HEK293T (cell line): ENCODE measurements around the gene SEZ6L.

ENCODE experiments used
- CTCF ChIA-PET: fragments of 350-600 bp; formaldehyde crosslinking; extraction: SDS; loops from one replicate; lab custom pipeline; 2021; ENCODE audit warnings: antibody characterized with exemption, inconsistent platforms; lab: Yijun Ruan, JAX
- POLR2A ChIA-PET: fragments of 350-600 bp; formaldehyde crosslinking; extraction: SDS; loops from one replicate; lab custom pipeline; 2020; ENCODE audit warnings: antibody characterized with exemption, inconsistent platforms; lab: Yijun Ruan, JAX
- DNase-seq: peaks from one replicate; pipeline ENCODE4 v3.0.0; 2012; ENCODE audit warnings: mixed read lengths; ENCODE audit errors: extremely low spot score
- ARNT ChIP-seq: fragments of 450-650 bp; IDR thresholded peaks from 2 replicates; pipeline ENCODE4 v1.6.1; 2017; ENCODE audit warnings: mild to moderate bottlenecking
- BHLHE40 ChIP-seq: fragments of 450-650 bp; IDR thresholded peaks from 2 replicates; pipeline ENCODE4 v1.6.1; 2016; ENCODE audit warnings: mild to moderate bottlenecking, moderate library complexity, borderline replicate concordance
- CTBP1 ChIP-seq: fragments of 450-650 bp; IDR thresholded peaks from 2 replicates; pipeline ENCODE4 v1.6.1; 2016; ENCODE audit warnings: borderline replicate concordance
- ELF4 ChIP-seq: fragments of 450-650 bp; IDR thresholded peaks from 2 replicates; pipeline ENCODE4 v1.6.1; 2017; ENCODE audit warnings: antibody characterized with exemption
- FOXA1 ChIP-seq: fragments of 450-650 bp; IDR thresholded peaks from 2 replicates; pipeline ENCODE4 v1.6.1; 2016; ENCODE audit warnings: mild to moderate bottlenecking
- FOXK2 ChIP-seq: fragments of 450-650 bp; IDR thresholded peaks from 2 replicates; pipeline ENCODE4 v1.6.1; 2016; ENCODE audit warnings: mild to moderate bottlenecking
- FOXM1 ChIP-seq: fragments of 450-650 bp; IDR thresholded peaks from 2 replicates; pipeline ENCODE4 v1.6.1; 2017; ENCODE audit warnings: mild to moderate bottlenecking, borderline replicate concordance
- HDGF ChIP-seq: fragments of 450-650 bp; IDR thresholded peaks from 2 replicates; pipeline ENCODE4 v1.6.1; 2017; ENCODE audit warnings: antibody characterized with exemption, borderline replicate concordance
- L3MBTL2 ChIP-seq: fragments of 450-650 bp; conservative IDR thresholded peaks from 2 replicates; pipeline ENCODE4 v1.6.1; 2016; ENCODE audit warnings: mild to moderate bottlenecking
- LEF1 ChIP-seq: fragments of 450-650 bp; IDR thresholded peaks from 2 replicates; pipeline ENCODE4 v1.6.1; 2017; ENCODE audit warnings: mild to moderate bottlenecking, borderline replicate concordance
- NFRKB ChIP-seq: fragments of 450-650 bp; IDR thresholded peaks from 2 replicates; pipeline ENCODE4 v1.6.1; 2016; ENCODE audit warnings: mild to moderate bottlenecking, moderate library complexity
- PKNOX1 ChIP-seq: fragments of 450-650 bp; IDR thresholded peaks from 2 replicates; pipeline ENCODE4 v1.6.1; 2016
- SP1 ChIP-seq: fragments of 450-650 bp; IDR thresholded peaks from 2 replicates; pipeline ENCODE4 v1.6.1; 2017
- SUZ12 ChIP-seq: fragments of 450-650 bp; IDR thresholded peaks from 2 replicates; pipeline ENCODE4 v1.6.1; 2016; ENCODE audit warnings: mild to moderate bottlenecking
- TARDBP ChIP-seq: fragments of 450-650 bp; IDR thresholded peaks from 2 replicates; pipeline ENCODE4 v1.6.1; 2016
- ZNF384 ChIP-seq: fragments of 450-650 bp; IDR thresholded peaks from 2 replicates; pipeline ENCODE4 v1.6.1; 2016

The SEZ6L gene

GRCh38 chr22:26321469-26321913 is 152.2 kb downstream of the SEZ6L start:
- CTCF ChIA-PET: no interaction called here
- POLR2A ChIA-PET: interaction anchor here (0.8 kb wide), 1 partner anchor 8 kb away, joined by 4 read pairs; no protein-coding TSS in a partner anchor
- TF ChIP-seq HDGF (no peak), BHLHE40 (no peak), ELF4 (no peak), PKNOX1 (no peak), TARDBP (no peak)
- no peak for DNase-seq

- TF ChIP-seq FOXA1: no peak
- TF ChIP-seq FOXM1: no peak
- no peak for TF ChIP-seq HDGF
- no peak for TF ChIP-seq TARDBP
- no peak for TF ChIP-seq ARNT
- TF ChIP-seq ZNF384: no peak
- no peak for TF ChIP-seq SUZ12
- TF ChIP-seq BHLHE40: no peak
- no peak for TF ChIP-seq SP1
- no peak for TF ChIP-seq L3MBTL2
- TF ChIP-seq FOXK2: no peak
- TF ChIP-seq CTBP1: no peak
- TF ChIP-seq ELF4: no peak
- no peak for TF ChIP-seq PKNOX1
- POLR2A ChIA-PET: interaction anchor here (0.8 kb wide), 1 partner anchor 9 kb away, joined by 4 read pairs; no protein-coding TSS in a partner anchor
- DNase-seq: no peak
- CTCF ChIA-PET: no interaction called here
These were observed 153.1 kb downstream of the SEZ6L start for GRCh38 chr22:26322179-26322905.

DNA sequence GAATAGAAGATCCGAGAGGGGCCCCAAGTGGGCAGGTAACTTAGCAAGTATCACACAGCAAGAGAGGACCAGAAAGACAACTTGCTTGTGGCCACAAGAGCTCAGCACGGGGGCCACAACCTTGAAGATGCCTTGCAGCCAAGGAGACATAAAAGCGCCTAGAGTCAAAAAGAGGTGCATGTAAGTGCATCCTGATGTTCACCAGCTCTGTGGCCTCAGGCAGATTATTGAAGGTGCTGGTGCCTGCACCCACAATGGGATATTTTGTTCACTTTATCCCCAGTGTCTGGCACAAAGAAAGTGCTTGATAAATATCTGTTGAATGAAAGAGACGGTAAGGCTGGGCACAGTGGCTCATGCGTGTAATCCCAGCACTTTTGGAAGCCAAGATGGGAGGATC is 153.8 kb downstream of the SEZ6L start:
- CTCF ChIA-PET: interaction anchor here (0.6 kb wide), 1 partner anchor 625 kb away, joined by 3 read pairs; no protein-coding TSS in a partner anchor
- no peak for DNase-seq
- POLR2A ChIA-PET: no interaction called here
- TF ChIP-seq L3MBTL2: no peak
- no peak for TF ChIP-seq CTBP1
- no peak for TF ChIP-seq FOXK2
- no peak for TF ChIP-seq NFRKB
- TF ChIP-seq FOXA1: no peak
- no peak for TF ChIP-seq PKNOX1
- TF ChIP-seq HDGF: no peak
- no peak for TF ChIP-seq LEF1

DNA sequence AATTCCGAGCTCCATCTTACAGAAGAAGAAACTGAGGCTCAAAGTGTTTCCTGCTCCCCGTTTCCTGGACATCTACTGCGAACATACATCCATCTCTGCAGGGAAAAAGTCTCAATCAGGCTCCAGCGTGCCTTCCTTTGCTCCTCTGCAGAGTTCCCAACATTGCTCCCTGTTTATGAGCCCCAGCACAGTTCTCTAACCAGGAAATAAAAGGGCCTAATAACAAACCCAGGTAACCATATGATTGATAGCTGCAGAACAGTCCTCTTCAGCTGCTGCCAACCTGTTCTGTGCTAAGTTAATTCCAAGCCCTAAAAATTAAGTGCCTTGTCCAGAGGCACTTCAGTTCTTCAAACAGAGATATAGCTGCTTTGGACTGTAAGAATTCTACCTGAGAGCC is 154.9 kb downstream of the SEZ6L start:
- DNase-seq: no peak
- CTCF ChIA-PET: no interaction called here
- TF ChIP-seq ARNT (no peak), SP1 (no peak), CTBP1 (no peak), FOXK2 (no peak), PKNOX1 (no peak), L3MBTL2 (no peak), FOXM1 (no peak), ELF4 (no peak), SUZ12 (no peak), FOXA1 (no peak), ZNF384 (no peak), BHLHE40 (no peak), LEF1 (no peak), TARDBP (no peak), NFRKB (no peak)
- POLR2A ChIA-PET: no interaction called here

DNA sequence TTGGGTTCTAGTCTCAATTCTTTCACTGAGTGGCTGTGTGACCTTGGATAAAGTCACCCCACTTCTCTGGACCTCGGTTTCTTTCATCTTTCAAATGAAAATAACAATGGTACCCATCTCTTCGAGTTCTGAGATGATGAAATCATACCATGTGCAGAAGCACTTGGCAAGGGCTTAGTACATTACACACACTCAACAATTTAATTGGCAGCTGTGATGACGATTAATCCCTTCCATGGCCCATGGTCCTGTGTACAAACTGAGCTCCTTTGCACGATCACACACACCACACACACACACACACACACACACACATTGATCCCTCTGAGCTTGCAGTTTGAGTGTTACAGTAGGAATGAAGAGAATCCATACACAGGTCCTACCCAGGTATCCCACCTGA is 156.4 kb downstream of the SEZ6L start:
- TF ChIP-seq ARNT (no peak), BHLHE40 (no peak), FOXM1 (no peak), TARDBP (no peak), FOXK2 (no peak), FOXA1 (no peak), CTBP1 (no peak), L3MBTL2 (no peak), ZNF384 (no peak), NFRKB (no peak), LEF1 (no peak), ELF4 (no peak), HDGF (no peak), PKNOX1 (no peak)
- ChIA-PET CTCF (interaction anchor here (0.6 kb wide), 1 partner anchor 35 kb away, joined by 3 read pairs; no protein-coding TSS in a partner anchor), POLR2A (no interaction called here)
- DNase-seq: no peak
